Stimulated activated CD4-positive, alpha-beta T cell treated with anti-CD3 and anti-CD28 coated beads, Interleukin-12 subunit alpha, Interleukin-12 subunit beta, amount 100 ng/mL, for 4 hours (primary cell): ENCODE measurements around the gene ATP8B2.

ENCODE experiments used
- DNase-seq: peaks from one replicate; pipeline ENCODE4 v3.0.0-alpha.2; 2020

ATP8B2 gene

DNA sequence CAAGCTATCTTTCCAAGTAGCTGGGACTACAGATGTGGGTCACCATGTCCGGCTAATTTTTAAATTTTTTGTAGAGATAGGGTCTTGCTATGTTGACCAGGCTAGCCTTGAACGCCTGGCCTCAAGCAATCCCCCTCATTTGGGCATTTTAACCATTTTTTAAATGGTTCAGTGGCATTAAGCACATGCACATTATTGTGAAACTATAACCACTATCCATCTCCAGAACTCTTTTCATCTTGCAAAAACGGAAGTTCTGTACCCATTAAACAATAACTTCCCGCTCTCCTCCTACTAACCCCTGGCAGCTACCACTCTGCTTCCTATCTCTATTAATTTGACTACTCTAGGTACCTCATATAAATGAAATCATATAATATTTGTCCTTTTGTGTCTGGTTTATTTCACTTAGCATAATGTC lies 75.1 kb downstream of the ATP8B2 start:
- DNase-seq: no peak
